LNCAP (cell line): Measurements from ENCODE around the gene ITPR1.

ENCODE experiments used
- TF ChIP-seq, protein P1 (sequence below): fragments of 450-650 bp; IDR thresholded peaks from 2 replicates; pipeline ENCODE4 v1.5.1; 2017; ENCODE audit warnings: mild to moderate bottlenecking

Gene ITPR1

GRCh38 chr3:4548356-4548755 is 55.2 kb downstream of the ITPR1 start:
- TF ChIP-seq, protein P1, sequence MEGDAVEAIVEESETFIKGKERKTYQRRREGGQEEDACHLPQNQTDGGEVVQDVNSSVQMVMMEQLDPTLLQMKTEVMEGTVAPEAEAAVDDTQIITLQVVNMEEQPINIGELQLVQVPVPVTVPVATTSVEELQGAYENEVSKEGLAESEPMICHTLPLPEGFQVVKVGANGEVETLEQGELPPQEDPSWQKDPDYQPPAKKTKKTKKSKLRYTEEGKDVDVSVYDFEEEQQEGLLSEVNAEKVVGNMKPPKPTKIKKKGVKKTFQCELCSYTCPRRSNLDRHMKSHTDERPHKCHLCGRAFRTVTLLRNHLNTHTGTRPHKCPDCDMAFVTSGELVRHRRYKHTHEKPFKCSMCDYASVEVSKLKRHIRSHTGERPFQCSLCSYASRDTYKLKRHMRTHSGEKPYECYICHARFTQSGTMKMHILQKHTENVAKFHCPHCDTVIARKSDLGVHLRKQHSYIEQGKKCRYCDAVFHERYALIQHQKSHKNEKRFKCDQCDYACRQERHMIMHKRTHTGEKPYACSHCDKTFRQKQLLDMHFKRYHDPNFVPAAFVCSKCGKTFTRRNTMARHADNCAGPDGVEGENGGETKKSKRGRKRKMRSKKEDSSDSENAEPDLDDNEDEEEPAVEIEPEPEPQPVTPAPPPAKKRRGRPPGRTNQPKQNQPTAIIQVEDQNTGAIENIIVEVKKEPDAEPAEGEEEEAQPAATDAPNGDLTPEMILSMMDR: no peak

- TF ChIP-seq, protein P1: no peak
These were observed 55.6 kb downstream of the ITPR1 start for GRCh38 chr3:4548780-4549179.

DNA sequence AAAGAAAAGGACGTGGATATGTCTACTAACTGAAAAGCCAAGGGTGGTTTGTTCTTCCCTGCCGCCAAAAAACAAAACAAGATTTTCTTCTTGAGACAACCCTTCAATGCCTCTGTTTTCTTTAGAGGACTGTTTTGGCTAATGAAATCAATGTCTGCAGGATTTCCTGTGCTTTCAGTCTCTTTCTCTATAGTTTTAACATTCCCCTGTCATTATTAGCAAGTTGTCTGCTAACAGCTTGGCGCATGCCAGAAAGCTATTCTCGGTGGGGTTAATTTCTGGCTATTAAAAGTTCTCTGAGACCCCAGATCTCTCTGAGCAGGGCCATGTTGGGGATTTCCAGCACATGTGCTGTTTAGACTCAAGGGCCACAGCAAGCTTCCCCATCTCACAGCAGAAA is 56.7 kb downstream of the ITPR1 start:
- TF ChIP-seq, protein P1: no peak

GRCh38 chr3:4551051-4551711 is 58.0 kb downstream of the ITPR1 start:
- TF ChIP-seq, protein P1: no peak

GRCh38 chr3:4551794-4552442 is 58.8 kb downstream of the ITPR1 start:
- TF ChIP-seq, protein P1: no peak

- TF ChIP-seq, protein P1: no peak
These were observed 59.7 kb downstream of the ITPR1 start for GRCh38 chr3:4552811-4553210.

GRCh38 chr3:4561661-4562060 is 68.5 kb downstream of the ITPR1 start:
- TF ChIP-seq, protein P1: no peak
